ENCODE measurements around the gene RBBP8NL. TPM values are rescaled to one million over a fixed set of nuclear protein-coding genes. Genes with fewer than 3 reads are reported as not detected.

RBBP8NL gene
- total RNA-seq, 1 donor from 2014 or later: not detected

- Histone ChIP-seq H3K4me3 (ENCODE audit: low read depth, low read length) (no peak overlapping the region), H3K27me3 (ENCODE audit: control insufficient read depth, insufficient read depth, low read length) (peaks cover 46% of the 10 kb centered on the region), H3K36me3 (ENCODE audit: control insufficient read depth, insufficient read depth, low read length) (no peaks in the 10 kb centered on the region)
- no peak for DNase-seq (ENCODE audit: low read depth)
- TF ChIP-seq CTCF (IDR thresholded peaks at IDR 0.05; ENCODE audit: insufficient read depth, low read length, poor library complexity, severe bottlenecking): no peak
Measured at GRCh38 chr20:62463651-62464424, 36.5 kb upstream of the RBBP8NL start.

- no peaks in the 10 kb centered on the region for H3K36me3 ChIP-seq (ENCODE audit: control insufficient read depth, insufficient read depth, low read length)
- H3K4me3 ChIP-seq (ENCODE audit: low read depth, low read length): no peak overlapping the region
- DNase-seq (ENCODE audit: low read depth): no peak
- no peak for TF ChIP-seq CTCF (IDR thresholded peaks at IDR 0.05; ENCODE audit: insufficient read depth, low read length, poor library complexity, severe bottlenecking)
- peaks cover 49% of the 10 kb centered on the region for H3K27me3 ChIP-seq (ENCODE audit: control insufficient read depth, insufficient read depth, low read length)
Measured at GRCh38 chr20:62462976-62463592, 35.7 kb upstream of the RBBP8NL start.

GRCh38 chr20:62461834-62462233 is 34.5 kb upstream of the RBBP8NL start:
- Histone ChIP-seq H3K27me3 (ENCODE audit: control insufficient read depth, insufficient read depth, low read length) (peaks cover 56% of the 10 kb centered on the region), H3K4me3 (ENCODE audit: low read depth, low read length) (no peak overlapping the region), H3K36me3 (ENCODE audit: control insufficient read depth, insufficient read depth, low read length) (no peaks in the 10 kb centered on the region)
- DNase-seq (ENCODE audit: low read depth): no peak
- TF ChIP-seq CTCF (IDR thresholded peaks at IDR 0.05; ENCODE audit: insufficient read depth, low read length, poor library complexity, severe bottlenecking): no peak

- TF ChIP-seq CTCF (IDR thresholded peaks at IDR 0.05; ENCODE audit: insufficient read depth, low read length, poor library complexity, severe bottlenecking): no peak
- Histone ChIP-seq H3K36me3 (ENCODE audit: control insufficient read depth, insufficient read depth, low read length) (no peaks in the 10 kb centered on the region), H3K27me3 (ENCODE audit: control insufficient read depth, insufficient read depth, low read length) (peaks cover 57% of the 10 kb centered on the region)
Measured at GRCh38 chr20:62461157-62461556, 33.8 kb upstream of the RBBP8NL start.

GRCh38 chr20:62460678-62461077 is 33.3 kb upstream of the RBBP8NL start:
- Histone ChIP-seq H3K36me3 (ENCODE audit: control insufficient read depth, insufficient read depth, low read length) (no peaks in the 10 kb centered on the region), H3K4me3 (ENCODE audit: low read depth, low read length) (no peak overlapping the region), H3K27me3 (ENCODE audit: control insufficient read depth, insufficient read depth, low read length) (peaks cover 61% of the 10 kb centered on the region)
- no peak for TF ChIP-seq CTCF (IDR thresholded peaks at IDR 0.05; ENCODE audit: insufficient read depth, low read length, poor library complexity, severe bottlenecking)
- no peak for DNase-seq (ENCODE audit: low read depth)

More at GRCh38 chr20:62461157-62461556, 33.8 kb upstream of the RBBP8NL start:
- H3K4me3 ChIP-seq (ENCODE audit: low read depth, low read length): no peak overlapping the region
- DNase-seq (ENCODE audit: low read depth): no peak
